Epidermal melanocyte (primary cell): ENCODE measurements around the gene CHURC1.

Experiments
- DNase-seq: peaks from one replicate; pipeline ENCODE4 v3.0.0; 2011; ENCODE audit warnings: low spot score; ENCODE audit not compliant: insufficient read length

Gene CHURC1

DNA sequence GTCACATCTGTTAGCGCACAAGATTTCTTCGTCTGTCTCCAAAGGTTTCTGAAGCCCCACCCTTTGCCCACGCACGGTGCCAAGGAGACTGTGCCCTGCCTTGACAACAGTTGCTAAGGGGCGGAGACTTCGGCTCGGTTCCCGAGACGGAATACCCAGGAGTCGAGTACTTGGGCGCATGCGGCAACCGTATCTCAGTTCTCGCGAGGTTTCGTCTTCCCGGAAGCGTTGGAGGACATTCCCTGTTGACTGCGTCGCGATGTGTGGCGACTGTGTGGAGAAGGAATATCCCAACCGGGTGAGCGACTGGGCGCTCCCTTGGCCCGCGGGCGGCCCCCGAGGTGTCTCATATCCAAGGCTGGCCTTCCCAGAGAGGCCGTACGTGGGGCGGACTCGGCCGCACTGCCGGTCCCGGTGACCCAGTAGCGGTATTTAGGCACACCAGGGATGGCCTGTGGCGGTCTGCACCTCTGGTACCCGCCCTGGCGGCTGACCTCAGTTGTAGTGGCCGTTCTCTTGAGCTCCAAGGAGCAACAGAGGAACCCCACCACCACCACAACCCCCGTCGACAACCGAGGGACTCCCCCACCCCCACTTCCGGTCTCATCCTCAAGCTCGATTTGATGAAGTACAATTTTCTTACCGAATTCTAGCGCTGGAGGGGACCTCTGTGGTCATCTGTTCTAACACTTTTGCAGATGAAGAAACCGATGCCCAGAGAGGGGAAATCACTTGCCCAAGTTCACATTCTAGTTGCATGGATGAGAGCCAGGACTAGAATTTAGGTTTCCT is at the start of gene CHURC1:
Gene CHURC1, plus strand, starts transcription at position 219 of the 792 bp plus-strand sequence. Its CDS starts 41 bp downstream, at position 260.
- DNase-seq: peak; percentile 81

DNA sequence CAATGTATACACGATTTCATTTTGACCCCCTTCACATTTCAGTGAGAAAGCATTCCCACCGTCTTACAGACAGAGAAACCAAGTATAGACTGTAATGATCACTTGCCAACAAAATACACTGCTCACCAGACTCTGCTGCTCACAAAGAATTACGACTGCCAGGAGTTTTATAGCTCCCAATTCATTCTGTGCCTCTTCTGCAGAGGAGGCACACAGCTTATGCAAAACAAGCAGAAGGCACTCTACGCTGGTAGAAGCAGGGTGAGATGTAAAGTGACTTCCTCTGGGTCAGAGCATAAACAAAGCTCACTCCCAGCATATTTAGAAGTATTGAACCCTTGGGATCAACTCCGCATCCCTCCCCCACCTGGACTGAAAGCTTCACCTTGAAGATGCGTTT is 49.1 kb upstream of the CHURC1 start:
- no peak for DNase-seq

DNA sequence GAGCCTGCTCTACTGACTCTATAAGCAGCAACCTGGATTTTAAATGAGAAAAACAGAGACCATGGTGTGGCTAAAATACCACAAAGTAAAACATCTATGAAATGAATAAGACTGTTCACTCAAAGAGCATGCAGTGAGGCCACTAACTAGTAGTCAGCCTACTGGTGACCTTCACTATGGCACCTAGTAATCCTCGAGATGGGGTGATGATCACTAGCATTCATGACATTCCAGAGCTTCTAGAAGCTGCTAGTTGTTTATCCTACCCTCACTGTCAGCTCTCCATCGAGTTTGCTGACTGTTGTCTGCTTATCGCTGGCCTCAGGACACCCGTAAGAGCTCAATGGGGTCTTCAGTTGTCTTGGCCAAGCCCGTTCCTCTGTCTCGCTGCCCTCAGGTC is 48.3 kb upstream of the CHURC1 start:
- no peak for DNase-seq

DNA sequence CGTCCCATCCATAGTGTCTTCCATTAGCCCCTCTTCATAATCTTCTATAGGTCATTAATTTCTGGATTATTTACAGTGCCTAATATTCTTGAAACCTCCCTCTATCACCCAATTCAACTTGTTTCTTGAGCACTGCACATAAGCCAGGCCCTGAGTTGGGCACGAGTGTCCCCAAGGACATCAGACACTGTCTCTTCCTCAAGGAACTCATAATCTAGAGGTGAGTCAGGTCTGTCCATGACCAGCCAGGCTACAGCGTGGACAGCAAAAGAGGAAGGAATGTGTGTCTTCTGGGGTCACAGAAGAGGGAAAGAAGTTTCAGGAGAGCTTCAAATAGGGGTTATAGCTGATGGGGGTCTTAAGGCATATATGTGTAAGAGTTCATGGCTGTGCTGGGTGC is 47.1 kb upstream of the CHURC1 start:
- DNase-seq: no peak

DNA sequence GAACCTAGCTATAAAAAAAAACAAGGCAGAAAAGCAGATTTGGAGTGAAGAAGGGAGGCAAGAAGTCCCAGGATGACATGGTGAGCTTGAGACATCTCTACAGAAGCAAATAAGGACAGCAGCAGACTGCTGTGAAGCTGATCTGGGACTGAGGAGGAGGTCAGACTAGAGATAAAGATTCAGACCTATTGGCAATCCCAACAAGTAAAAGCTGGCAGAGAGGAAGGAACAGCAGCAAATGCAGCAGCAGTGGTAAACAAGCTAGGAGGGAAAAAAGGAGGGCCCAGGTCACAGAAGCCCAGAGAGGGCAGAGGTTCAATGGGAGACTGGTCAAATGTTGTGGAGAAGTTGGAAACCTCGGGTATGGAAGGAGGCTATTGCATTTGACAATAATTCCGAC is 45.9 kb upstream of the CHURC1 start:
- no peak for DNase-seq

DNA sequence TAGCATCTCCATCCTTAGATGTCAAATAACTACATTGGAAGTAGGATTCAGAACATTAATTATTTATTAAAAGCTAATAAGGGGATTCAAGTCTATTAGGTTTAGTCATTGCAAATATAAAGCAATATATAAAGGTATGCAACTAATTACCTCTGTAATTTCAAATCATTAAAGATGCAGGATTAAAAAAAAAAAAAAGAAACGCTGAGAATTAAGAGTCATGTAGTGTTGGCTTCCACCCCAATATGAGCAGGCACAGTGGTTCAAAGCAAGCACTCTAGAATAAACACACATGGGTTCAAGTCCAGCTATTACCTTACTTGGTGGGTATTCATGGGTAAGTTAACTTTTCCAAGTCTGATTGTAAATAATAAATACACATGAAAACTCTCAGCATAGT is 45.4 kb upstream of the CHURC1 start:
- DNase-seq: no peak

DNA sequence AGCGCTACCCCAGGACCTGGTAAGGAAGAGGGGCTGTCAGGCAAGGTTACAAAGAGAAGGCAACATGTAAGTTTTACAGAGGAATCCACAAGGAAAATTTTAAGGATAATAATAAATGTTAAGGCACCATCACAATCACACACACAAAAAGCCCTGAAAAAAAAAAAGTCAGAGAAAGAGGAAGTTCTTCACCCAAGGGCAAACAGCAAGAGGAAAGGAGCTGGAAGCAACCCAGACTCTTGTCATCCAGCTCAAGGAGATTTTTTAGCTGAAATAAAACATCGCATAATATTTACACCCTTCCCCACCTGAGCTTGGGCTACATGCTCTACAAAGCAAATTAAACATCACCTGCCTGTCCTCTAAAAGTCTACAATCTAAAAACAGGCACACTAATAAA is 44.1 kb upstream of the CHURC1 start:
- DNase-seq: no peak

DNA sequence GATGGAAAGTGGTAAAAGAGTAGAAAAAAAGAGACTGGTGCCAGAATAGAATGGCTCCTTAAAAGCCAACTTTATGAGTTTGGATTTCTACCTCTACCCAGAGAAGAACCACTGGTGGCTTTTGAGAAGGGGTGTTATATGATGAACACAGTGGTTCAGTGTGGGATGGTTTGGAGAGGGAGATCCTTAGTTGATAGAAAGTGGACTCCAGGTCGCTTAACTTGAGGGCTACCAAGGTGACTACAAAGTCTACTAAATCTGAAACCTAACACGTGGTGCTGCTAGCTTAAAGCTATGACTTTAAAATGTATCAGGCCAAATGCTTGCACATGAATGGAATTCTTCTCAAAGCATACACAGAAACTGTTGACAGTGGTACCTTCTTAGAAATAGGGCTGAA is 42.9 kb upstream of the CHURC1 start:
- DNase-seq: no peak

DNA sequence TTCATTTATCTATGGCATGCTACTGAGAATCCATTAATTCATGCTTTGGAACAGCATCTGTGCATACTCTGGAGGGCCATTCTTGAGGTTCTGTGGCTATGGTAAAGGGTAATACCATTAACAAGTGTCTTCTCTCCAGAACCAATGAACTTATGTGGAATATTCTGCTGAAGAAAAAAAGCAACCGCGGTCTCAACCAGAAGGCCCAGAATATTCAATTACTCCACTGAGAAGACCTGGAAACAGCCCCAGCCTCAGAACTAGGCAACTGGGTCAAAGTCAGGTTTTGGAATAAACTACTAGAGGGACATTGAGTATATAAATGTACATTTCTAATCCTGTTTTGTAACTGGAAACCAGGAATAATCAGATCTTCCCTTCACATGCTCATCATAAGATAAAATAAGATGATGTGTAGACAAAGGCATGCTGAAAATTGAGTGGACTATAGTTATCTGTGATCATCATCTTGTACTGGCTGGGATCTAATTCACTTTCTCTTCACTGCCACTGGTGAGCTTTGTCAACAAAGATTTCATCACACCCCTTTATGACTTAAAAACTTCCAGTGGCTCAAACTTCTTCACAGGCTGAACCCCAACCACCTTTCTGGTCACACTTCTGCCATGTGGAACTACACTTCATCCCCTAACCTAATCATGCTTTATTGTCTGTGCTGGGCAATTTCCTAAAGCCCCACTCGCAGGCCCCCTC is 40.6 kb upstream of the CHURC1 start:
- DNase-seq: no peak

DNA sequence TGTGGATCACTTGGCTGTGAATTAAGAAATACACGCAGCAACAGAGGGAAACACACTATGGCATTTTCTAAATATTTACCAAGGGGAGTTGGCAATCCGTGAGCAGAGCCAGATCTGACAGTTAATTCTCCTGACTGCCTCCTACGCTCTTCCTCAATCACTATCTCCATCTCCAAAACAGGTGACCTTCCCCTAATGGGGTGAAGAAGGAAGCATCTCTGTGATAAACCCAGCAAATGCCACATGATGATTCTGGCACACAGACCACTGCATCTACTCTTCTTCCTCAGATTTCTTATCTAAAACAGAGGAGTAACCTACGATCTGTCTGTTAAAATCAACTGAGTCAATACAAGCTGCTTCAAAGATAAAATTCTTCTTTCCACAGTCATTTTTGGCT is 38.9 kb upstream of the CHURC1 start:
- DNase-seq: no peak

DNA sequence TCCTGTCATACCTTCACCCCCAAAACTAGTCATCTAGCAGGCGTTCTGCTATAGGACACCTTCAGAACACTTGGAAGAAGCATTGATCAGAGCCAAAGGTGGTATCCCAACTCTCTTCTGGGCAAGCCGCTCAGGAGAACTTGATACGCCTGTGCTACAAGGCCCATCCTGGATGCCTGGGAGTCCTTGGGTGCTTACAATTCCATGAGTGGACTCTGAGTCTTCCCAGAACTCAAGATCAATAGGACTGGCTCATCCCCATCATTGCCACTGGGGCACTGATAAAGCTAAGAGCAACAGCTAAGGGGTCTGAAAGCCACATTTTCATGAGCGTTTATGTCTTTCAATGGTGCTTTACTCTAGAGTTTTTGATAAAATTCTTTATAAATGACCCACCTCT is 36.4 kb upstream of the CHURC1 start:
- no peak for DNase-seq

DNA sequence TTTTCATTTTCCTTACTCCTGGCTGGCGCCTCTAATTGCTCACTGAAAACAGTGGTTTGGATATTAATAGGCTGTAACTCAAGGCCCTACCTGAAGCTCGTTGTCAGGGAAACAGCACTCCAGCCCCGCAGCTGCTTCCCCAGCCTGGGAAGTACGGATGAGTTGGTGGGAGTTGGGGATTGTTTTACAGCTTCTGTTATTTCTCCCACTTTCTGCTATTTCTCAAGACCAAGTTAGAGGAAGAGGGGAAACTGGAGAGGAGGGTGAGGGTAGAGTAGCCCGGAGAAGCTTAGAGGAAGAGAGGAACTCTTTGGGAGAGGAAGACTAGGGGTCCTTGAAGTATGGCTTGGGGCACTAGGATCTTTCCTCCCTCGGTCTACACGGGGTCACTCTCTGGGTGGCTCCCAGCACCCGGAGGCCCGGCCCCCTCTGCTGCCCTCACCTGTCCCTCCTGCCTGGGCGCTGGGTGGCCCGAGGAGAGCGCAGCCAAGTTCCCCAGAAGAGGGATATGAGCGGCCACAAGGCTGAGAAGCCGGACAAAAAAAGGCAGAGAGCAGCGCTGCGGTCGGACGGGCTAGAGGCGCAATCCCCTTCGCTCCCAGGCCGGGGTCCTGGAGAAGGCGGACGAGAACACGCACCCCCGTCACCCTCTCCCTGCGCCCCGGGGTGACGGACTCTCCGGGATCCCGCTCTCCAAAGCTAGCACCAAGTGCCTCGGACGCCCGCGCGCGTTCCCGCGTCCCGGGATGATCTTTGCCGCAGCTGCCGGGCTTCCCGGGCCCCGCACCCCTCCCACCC is 35.2 kb upstream of the CHURC1 start:
- no peak for DNase-seq

DNA sequence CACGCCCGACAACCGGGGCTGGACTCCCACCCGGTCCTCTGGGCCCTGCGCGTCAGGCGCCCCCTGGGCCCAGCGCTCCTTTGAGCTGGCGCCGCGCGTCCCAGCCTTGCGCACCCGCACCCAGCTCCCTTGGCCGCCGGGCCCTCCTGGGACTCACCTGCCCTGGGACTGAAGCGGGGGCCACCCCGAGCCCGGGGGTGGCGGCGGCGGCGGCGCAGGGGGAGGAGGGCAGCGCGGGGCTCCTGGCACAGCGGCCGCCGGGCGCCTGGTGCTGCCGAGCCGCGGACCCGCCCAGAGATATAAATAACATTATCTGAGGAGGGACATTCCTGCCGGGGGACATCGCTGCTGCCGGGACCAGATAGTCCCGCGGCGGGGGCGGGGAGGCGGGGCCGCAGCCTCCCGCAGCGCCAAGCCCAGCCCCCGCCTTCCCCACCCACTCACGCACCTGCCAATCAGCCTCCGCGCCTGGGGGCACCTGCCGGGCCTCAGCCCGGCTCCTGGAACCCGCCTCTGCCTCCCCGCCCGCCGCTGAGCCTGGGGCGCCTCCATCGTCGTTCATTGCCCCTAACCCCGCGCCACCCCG is 34.5 kb upstream of the CHURC1 start, which contains the start of gene SPTB:
Gene SPTB, minus strand, starts transcription at position 273 of the 586 bp plus-strand sequence. CDS start 56,813 bp downstream, outside the sequence.
- no peak for DNase-seq

DNA sequence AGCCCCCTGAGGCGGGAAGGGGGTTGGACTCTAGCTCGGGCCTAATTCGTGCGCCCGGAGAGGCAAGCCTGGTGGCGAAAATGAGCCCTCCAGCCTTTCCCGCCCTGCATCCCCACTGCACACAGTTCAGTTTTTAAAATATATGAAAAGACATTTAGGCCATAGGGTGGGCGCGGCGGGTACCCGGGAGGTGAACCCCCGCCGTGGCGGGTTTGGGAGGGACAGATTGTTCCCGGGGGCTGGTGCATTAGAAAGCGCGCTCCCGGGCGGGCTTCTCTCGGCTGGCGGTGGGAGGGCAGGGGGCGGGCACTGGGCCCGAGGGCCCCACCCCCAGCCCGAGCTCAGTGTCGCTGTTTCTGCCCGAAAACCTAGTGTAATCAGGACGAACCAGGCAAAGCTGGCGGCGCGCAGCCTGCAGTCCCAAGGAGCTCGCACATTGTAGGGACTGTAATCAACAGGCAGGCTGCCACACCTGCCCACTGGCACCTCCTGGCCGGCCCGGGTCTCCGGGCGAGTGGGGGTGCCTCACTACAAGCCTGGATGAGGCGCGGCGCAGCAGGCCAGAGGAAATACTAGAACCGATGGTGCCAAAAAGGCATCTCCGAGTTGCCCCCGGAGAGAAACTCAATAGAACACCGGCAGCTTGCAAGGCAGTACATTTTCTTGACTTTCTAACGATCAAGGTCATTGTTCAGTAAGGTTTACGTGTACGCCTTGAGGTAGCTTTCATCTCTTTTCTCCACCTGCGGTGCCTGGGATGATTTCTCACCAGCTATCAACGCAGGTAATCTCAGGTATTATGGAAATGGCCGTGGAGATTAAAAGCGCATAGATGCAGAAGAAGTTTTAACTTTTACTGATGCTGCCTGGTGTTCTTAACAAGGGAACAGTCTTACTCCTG is 33.8 kb upstream of the CHURC1 start:
- DNase-seq: no peak

DNA sequence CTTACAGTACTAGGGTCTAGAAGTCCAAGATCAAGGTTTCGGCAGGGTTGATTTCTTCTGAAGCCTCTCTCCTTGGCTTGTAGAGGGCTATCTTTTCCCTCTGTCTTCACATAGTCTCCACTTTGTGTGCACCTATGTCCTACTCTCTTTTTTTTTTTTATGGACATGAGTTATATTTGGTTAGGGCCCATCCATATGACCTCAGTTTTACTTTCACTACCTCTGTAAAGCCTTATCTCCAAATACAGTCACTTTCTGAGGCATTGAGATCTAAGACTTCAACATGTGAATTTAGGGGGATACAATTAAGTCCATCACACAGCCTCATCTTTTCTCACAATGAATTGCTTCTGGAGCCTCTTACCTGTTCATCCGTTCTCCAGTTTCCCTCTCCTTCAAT is 28.7 kb upstream of the CHURC1 start:
- no peak for DNase-seq

DNA sequence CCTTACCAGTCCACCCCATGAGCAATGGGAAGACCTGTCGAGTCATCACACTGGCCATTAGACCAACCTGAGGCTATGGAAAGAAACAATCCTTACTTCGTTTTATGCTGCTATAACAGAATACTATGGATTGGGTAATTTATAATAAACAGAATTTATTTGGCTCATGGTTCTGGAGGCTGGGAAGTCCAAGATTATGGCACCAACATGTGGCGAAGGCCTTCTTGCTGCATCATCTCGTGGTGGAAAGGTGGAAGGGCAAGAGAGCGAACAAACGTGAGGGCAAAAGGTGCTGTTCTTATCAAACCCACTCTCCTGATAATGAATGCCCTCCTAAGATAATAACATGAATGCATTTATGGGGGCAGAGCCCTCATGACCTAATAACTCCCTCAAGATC is 24.9 kb upstream of the CHURC1 start:
- DNase-seq: no peak

DNA sequence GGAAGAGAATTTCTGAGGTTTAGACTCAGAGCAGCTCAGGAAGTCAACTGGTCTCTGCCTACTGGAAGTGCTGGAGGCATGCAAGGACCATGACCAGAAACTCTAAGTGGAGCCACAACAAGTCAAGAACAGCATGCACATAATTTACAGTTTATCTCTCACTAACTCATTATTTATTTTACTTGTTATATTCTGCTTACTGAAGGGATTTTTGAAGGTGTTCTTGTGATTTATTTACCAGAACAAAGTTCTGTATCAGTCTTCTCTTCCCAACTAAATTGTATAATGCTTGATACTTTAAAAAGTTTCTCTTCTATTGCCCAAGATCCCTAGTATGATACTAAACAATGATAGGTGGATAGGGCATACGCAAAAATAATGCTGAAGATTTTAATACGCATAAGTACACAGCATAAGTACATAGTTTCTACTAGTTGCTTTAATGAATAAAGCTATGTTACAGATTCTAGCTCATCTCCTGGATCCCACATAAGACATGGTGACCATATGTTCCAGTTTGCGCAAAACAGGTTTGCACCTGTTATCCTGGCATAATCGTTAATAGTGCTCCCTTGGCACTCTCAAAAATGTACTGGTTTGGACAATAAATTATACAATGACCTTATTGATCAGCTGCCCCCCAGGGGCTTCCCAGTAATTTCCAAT is 22.9 kb upstream of the CHURC1 start:
- no peak for DNase-seq

DNA sequence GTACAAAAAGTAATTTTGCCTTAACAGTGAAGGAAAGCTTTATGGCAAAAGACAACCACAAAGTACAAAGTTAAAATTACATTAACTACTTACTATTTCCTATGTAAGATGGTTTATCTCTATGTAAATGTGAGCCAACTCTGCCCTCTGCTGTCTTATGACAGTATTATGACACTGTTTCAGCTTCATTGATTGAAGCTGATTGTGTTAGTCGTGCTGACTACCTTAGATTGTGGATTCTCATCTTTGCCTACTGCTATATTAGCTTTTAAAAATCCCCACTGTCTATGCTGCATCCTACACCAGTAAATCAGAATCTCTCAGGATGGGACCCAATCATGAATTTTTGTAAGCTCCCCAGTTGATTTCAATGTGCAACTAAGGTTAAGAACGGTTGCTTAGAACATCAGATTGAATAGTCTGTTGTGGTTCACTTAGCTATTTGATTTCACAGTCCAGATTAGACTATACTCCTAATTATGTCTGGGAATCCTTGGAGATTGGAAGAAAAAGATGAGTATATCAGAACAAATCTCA is 22.3 kb upstream of the CHURC1 start:
- DNase-seq: peak; percentile 51

DNA sequence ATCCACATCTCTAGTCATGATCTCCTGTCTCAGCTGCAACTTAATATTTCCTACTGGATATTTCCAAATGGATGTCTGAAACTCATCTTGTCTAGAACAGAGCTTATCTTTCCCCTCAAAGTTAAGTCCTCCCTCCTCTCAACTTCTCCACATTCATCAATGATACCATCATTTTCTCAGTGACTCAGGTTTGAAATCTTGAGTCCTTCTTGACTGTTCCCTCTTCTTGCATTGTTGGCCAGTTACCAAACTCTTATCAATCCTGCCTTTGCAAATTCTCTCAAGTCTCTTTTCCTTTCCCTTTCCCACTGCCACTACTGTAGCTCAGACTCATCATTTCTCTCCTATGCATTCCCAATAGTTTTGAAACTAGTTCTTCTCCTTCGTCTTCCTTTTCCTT is 14.3 kb upstream of the CHURC1 start:
- DNase-seq: no peak

DNA sequence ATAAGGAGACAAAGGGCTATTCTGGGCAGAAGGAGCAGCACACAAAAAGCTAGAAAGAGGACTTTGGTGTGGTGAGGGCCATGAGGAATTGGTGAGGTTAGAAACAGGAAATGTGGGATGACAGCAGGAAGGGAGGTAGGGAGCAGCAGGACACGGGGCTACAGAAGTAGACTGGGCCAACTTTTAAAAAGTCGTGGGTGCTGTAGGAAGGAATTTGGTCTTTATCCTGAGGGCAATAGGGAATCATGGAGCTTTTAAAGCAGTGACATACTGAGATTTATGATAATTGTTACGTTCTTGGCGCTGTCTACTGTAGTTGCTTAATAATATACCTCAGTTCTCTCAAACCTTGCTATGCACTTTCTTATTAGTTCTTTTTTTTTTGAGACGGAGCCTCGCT is 8.2 kb upstream of the CHURC1 start:
- no peak for DNase-seq
